ENCODE results near the gene SMYD3. TPM values are rescaled to one million over a fixed set of nuclear protein-coding genes. Genes with fewer than 3 reads are reported as not detected.
"Not testable (repeated sequence)": the region's sequence is repeated elsewhere in the genome, so short reads cannot be mapped to it uniquely, and the experiment has no call there.

The SMYD3 gene
- total RNA-seq, 1 donor from 2014 or later, result 35.4 TPM

DNA sequence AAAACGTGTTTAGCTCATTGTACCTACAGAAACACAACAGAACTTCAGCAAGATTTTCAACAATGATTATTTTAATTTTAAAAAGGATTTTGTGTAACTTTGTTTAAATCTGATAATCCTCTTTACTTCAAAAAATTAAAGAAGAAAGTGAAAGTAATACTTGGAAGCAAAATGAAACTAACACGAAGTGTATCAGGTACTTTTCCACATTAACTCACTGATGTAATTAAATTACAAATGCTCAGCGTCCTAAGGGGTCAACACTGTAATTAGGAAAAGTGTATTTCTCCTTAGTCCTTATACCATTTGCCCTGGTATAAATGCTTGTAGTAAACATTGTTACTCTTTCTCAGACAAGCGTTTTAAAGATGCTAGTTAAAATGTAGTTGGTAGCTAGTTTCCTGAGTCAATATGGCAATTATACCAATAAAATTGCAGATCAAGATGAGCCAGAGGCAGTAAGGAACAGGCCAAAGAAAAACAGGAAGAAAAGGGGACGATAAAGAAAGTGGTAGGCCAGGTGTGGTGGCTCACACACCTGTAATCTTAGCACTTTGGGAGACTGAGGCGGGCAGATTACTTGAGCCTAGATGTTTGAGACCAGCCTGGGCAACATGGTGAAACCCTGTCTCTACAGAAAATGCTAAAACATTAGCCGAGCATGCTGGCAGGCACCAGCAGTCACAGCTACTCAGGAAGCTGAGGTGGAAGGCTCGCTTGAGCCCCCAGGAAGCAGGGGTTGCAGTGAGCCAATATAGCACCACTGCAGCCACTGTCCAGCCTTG, 553.0 kb downstream of the SMYD3 start:
- Mint-ChIP-seq H3K4me1 (ENCODE audit: unreplicated experiment) (peaks cover 7% of the 10 kb centered on the region), H3K36me3 (ENCODE audit: low read depth, unreplicated experiment) (no peaks in the 10 kb centered on the region), H3K9me3 (ENCODE audit: unreplicated experiment) (no peaks in the 10 kb centered on the region), H3K27ac (ENCODE audit: unreplicated experiment) (no peak overlapping the region), H3K4me3 (ENCODE audit: unreplicated experiment) (no peak overlapping the region), H3K27me3 (ENCODE audit: unreplicated experiment) (no peaks in the 10 kb centered on the region)
- DNase-seq (ENCODE audit: low spot score), result no peak
- no peak for TF ChIP-seq CTCF (IDR thresholded peaks at IDR 0.05; ENCODE audit: unreplicated experiment)

GRCh38 chr1:245952383-245953026, 554.6 kb downstream of the SMYD3 start:
- Mint-ChIP-seq H3K36me3 (ENCODE audit: low read depth, unreplicated experiment) (no peaks in the 10 kb centered on the region), H3K27me3 (ENCODE audit: unreplicated experiment) (no peaks in the 10 kb centered on the region), H3K4me3 (ENCODE audit: unreplicated experiment) (no peak overlapping the region), H3K9me3 (ENCODE audit: unreplicated experiment) (no peaks in the 10 kb centered on the region), H3K4me1 (ENCODE audit: unreplicated experiment) (peaks cover 7% of the 10 kb centered on the region), H3K27ac (ENCODE audit: unreplicated experiment) (no peak overlapping the region)
- DNase-seq (ENCODE audit: low spot score), result no peak
- no peak for TF ChIP-seq CTCF (IDR thresholded peaks at IDR 0.05; ENCODE audit: unreplicated experiment)

GRCh38 chr1:245948786-245949185, 558.3 kb downstream of the SMYD3 start:
- DNase-seq (ENCODE audit: low spot score), result no peak
- no peak overlapping the region for H3K27ac Mint-ChIP-seq (ENCODE audit: unreplicated experiment)
- H3K4me1 Mint-ChIP-seq (ENCODE audit: unreplicated experiment), result peaks cover 4% of the 10 kb centered on the region
- H3K9me3 Mint-ChIP-seq (ENCODE audit: unreplicated experiment), result no peaks in the 10 kb centered on the region
- H3K27me3 Mint-ChIP-seq (ENCODE audit: unreplicated experiment), result no peaks in the 10 kb centered on the region
- H3K36me3 Mint-ChIP-seq (ENCODE audit: low read depth, unreplicated experiment), result peaks cover 6% of the 10 kb centered on the region
- no peak for TF ChIP-seq CTCF (IDR thresholded peaks at IDR 0.05; ENCODE audit: unreplicated experiment)
- no peak overlapping the region for H3K4me3 Mint-ChIP-seq (ENCODE audit: unreplicated experiment)

DNA sequence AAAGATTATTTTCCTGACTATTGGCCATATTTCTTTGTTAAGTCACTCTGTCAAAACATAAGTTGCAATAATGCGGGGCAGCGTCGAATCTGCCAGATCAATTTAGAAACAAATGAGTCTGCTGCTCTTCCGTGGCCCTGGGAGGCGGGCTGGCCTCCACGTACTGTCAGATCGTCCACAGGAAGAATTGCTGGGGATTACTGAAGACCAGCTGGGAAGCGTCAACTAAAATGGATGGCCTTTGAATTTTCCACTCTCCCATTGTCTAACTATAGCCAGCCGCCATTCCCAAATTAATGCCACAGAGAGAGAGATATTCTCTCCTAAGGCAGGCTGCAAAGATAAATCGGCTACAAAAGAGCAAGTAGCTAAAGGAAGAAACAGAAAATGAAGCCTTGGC, 560.2 kb downstream of the SMYD3 start:
- Mint-ChIP-seq H3K4me3 (ENCODE audit: unreplicated experiment) (no peak overlapping the region), H3K4me1 (ENCODE audit: unreplicated experiment) (peaks cover 4% of the 10 kb centered on the region), H3K9me3 (ENCODE audit: unreplicated experiment) (no peaks in the 10 kb centered on the region), H3K36me3 (ENCODE audit: low read depth, unreplicated experiment) (peaks cover 6% of the 10 kb centered on the region), H3K27me3 (ENCODE audit: unreplicated experiment) (no peaks in the 10 kb centered on the region), H3K27ac (ENCODE audit: unreplicated experiment) (no peak overlapping the region)
- no peak for DNase-seq (ENCODE audit: low spot score)
- TF ChIP-seq CTCF (IDR thresholded peaks at IDR 0.05; ENCODE audit: unreplicated experiment), result no peak

DNA sequence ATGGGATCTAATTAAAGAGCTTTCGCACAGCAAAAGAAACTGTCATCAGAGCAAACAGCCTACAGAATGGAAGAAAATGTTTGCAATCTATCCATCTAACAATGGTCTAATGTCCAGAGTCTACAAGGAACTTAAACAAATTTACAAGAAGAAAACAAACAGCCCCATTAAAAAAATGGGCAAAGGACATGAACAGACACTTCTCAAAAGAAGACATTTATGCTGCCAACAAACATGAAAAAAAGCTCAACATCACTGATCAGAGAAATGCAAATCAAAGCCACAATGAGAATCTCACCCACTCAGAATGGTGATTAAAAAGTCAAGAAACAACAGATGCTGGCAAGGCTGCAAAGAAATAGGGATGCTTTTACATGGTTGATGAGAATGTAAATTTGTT, 561.9 kb downstream of the SMYD3 start:
- H3K4me1 Mint-ChIP-seq (ENCODE audit: unreplicated experiment); H3K9me3 Mint-ChIP-seq (ENCODE audit: unreplicated experiment); DNase-seq (ENCODE audit: low spot score); H3K36me3 Mint-ChIP-seq (ENCODE audit: low read depth, unreplicated experiment); H3K27ac Mint-ChIP-seq (ENCODE audit: unreplicated experiment); H3K4me3 Mint-ChIP-seq (ENCODE audit: unreplicated experiment); H3K27me3 Mint-ChIP-seq (ENCODE audit: unreplicated experiment): not testable (repeated sequence)

All from endothelial cell (in vitro differentiated cells).